Natural killer cell (primary cell): Measurements from ENCODE around the gene KPTN. TPM values are rescaled to one million over a fixed set of nuclear protein-coding genes. Genes with fewer than 3 reads are reported as not detected.

Source experiments
- ATAC-seq, 3 donors: fragments of 150-1000 bp in 2 of 3; fragments of 200-7000 bp in 1 of 3; cut with Tn5 transposase; 1 replicate in 1 of 3; 2 replicates in 2 of 3; pipeline ENCODE4 v1.10.0; 2021; ENCODE audit warnings: mild to moderate bottlenecking in 2 of 3, moderate library complexity in 2 of 3
- DNase-seq, 2 donors: peaks; one replicate each; pipeline versions ENCODE4 v3.0.0 to v3.0.0-alpha.2; 2013 to 2021; ENCODE audit warnings: mixed read lengths in 1 of 2
- H3K27ac ChIP-seq: one replicate; pipeline ENCODE4 v1.5.1; 2013; ENCODE audit warnings: mild to moderate bottlenecking, low read length
- H3K27me3 ChIP-seq: one replicate; pipeline ENCODE4 v1.6.1; 2013; ENCODE audit warnings: low read length; ENCODE audit not compliant: control insufficient read depth, insufficient read depth
- H3K36me3 ChIP-seq: one replicate; pipeline ENCODE4 v1.6.1; 2013; ENCODE audit warnings: low read length; ENCODE audit not compliant: control insufficient read depth, insufficient read depth
- H3K4me1 ChIP-seq: one replicate; pipeline ENCODE4 v1.6.1; 2013; ENCODE audit warnings: low read length; ENCODE audit not compliant: control insufficient read depth, insufficient read depth
- H3K4me3 ChIP-seq: one replicate; pipeline ENCODE4 v1.5.1; 2013; ENCODE audit warnings: low read length
- H3K9me3 ChIP-seq: one replicate; pipeline ENCODE4 v1.6.1; 2013; ENCODE audit warnings: low read length; ENCODE audit not compliant: control insufficient read depth, insufficient read depth
- H3K27ac Mint-ChIP-seq, 2 donors: one replicate each; pipeline ENCODE4 v1.8.0; 2022; ENCODE audit warnings: mild to moderate bottlenecking in 2 of 2, mixed read lengths in 2 of 2, moderate library complexity in 1 of 2
- H3K27me3 Mint-ChIP-seq, 2 donors: one replicate each; pipeline ENCODE4 v1.8.0; 2022; ENCODE audit warnings: low read depth in 2 of 2, mixed read lengths in 2 of 2
- H3K36me3 Mint-ChIP-seq: one replicate; pipeline ENCODE4 v1.8.0; 2022; ENCODE audit warnings: mixed read lengths
- H3K4me1 Mint-ChIP-seq, 2 donors: one replicate each; pipeline ENCODE4 v1.8.0; 2022; ENCODE audit warnings: mixed read lengths in 2 of 2
- H3K4me3 Mint-ChIP-seq: one replicate; pipeline ENCODE4 v1.8.0; 2022; ENCODE audit warnings: mild to moderate bottlenecking, moderate library complexity, mixed read lengths
- H3K9me3 Mint-ChIP-seq, 2 donors: one replicate each; pipeline ENCODE4 v1.8.0; 2022; ENCODE audit warnings: mixed read lengths in 2 of 2
- CTCF ChIP-seq: fragments of 200-600 bp; IDR thresholded peaks from one replicate; pipeline ENCODE4 v1.8.0; 2022; ENCODE audit warnings: antibody characterized with exemption
- WGBS: methylation state at CpG from one replicate; pipeline ENCODE4 v1.1.7; 2013; ENCODE audit warnings: missing lambda C conversion rate; ENCODE audit not compliant: insufficient coverage; 5-methylcytosine and 5-hydroxymethylcytosine counted together
- intact Hi-C: fragments of 100-400 bp; cut with micrococcal nuclease; formaldehyde crosslinking; loops from one replicate; pipeline ENCODE4 v1.14.2; 2022
- total RNA-seq, 4 donors: library from RNA; stranded (reverse); fragments of 120-200 nt in 1 of 4; gene quantifications; one replicate each; pipeline versions ENCODE4 v1.2.3 to v1.2.4, GENCODE V29; 2013 to 2022

Gene KPTN
- total RNA-seq, 3 donors from 2014 or later (not counting 1 experiment from before 2014, with no cell fraction given), result 3.0 to 4.2 (median 3.6) TPM

DNA sequence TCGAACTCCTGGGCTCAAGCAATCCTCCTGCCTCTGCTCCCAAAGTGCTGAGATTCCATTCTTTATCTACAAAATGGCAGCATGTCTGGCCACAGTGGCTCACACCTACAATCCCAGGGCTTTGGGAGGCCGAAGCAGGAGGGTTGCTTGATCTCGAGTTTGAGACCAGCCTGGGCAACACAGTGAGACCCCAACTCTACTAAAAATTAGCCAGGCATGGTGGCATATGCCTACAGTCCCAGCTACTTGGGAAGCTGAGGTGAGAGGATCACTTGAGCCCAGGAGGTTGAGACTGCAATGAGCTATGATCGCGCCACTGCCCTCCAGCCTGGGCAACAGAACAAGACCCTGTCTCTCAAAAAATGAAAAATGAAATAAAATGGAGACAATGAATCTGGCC, 24.7 kb upstream of the KPTN start:
- Histone ChIP-seq H3K27ac (no peak overlapping the region), H3K4me3 (no peak overlapping the region), H3K36me3 (peaks cover 11% of the 10 kb centered on the region), H3K4me1 (peaks cover 27% of the 10 kb centered on the region), H3K27me3 (no peaks in the 10 kb centered on the region), H3K9me3 (no peaks in the 10 kb centered on the region)
- H3K36me3 Mint-ChIP-seq, result no peaks in the 10 kb centered on the region
- no peaks in the 10 kb centered on the region for H3K27me3 Mint-ChIP-seq
- 92% methylated on average over 5 of the region's 5 CpGs for WGBS
- H3K4me3 Mint-ChIP-seq, result no peak overlapping the region
- peaks cover 37 to 59% of the 10 kb centered on the region in 2 donors for H3K4me1 Mint-ChIP-seq
- no peaks in the 10 kb centered on the region for H3K9me3 Mint-ChIP-seq
- ATAC-seq (no peak), DNase-seq (no peak)
- H3K27ac Mint-ChIP-seq, result no peak overlapping the region
- intact Hi-C loops, result no loop called here
- TF ChIP-seq CTCF, result no peak

DNA sequence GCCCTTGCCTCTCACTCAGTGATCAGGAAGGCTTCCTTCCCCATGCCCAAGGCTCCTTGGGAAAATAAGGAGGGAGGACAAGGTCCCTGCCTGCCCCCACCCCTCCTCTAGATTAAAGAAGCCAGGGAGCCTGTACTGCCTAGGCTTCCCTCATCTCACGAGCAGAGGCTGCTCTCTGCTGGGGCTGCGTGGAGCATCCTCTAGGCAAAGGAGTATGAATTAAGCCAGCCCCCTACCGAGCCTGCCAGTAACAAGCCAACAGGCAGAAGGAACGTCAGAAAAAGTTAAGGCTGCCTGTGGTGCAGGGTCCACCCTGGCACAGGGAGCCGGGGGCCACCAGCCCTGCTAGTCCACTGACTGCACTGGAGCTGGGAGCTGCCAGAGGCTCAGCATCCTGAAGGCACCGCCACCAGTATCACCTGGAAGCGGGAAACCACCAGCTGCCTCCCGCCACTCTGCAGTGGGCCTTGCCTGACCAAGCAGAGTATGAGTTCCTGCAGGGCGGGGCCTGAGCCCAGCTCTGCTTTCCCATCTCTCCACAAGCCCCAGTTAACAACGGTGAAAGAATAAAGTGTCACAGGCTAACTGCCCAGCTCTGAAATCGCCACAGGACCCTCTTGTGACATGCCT, 24.0 kb upstream of the KPTN start:
- Mint-ChIP-seq H3K4me3 (no peak overlapping the region), H3K27me3 (no peaks in the 10 kb centered on the region), H3K9me3 (no peaks in the 10 kb centered on the region), H3K36me3 (peaks cover 3% of the 10 kb centered on the region), H3K4me1 (peaks cover 34 to 59% of the 10 kb centered on the region in 2 donors), H3K27ac (no peak overlapping the region)
- ATAC-seq (no peak), DNase-seq (no peak)
- Histone ChIP-seq H3K36me3 (peaks cover 18% of the 10 kb centered on the region), H3K27me3 (no peaks in the 10 kb centered on the region), H3K4me3 (no peak overlapping the region), H3K27ac (no peak overlapping the region), H3K4me1 (peaks cover 21% of the 10 kb centered on the region), H3K9me3 (no peaks in the 10 kb centered on the region)
- 78% methylated on average over 11 of the region's 11 CpGs for WGBS
- intact Hi-C loops, result no loop called here
- no peak for TF ChIP-seq CTCF

- Histone ChIP-seq H3K27me3 (no peaks in the 10 kb centered on the region), H3K36me3 (peaks cover 22% of the 10 kb centered on the region), H3K4me3 (no peak overlapping the region), H3K27ac (no peak overlapping the region), H3K9me3 (no peaks in the 10 kb centered on the region), H3K4me1 (peaks cover 10% of the 10 kb centered on the region)
- H3K36me3 Mint-ChIP-seq, result peaks cover 7% of the 10 kb centered on the region
- WGBS, result 81% methylated on average over 6 of the region's 6 CpGs
- H3K4me1 Mint-ChIP-seq, result peaks cover 29 to 50% of the 10 kb centered on the region in 2 donors
- H3K9me3 Mint-ChIP-seq, result no peaks in the 10 kb centered on the region
- H3K27ac Mint-ChIP-seq, result no peak overlapping the region
- intact Hi-C loops, result no loop called here
- TF ChIP-seq CTCF, result no peak
- H3K27me3 Mint-ChIP-seq, result no peaks in the 10 kb centered on the region
- H3K4me3 Mint-ChIP-seq, result no peak overlapping the region
- no peak for ATAC-seq
- DNase-seq, result no peak
Measured at GRCh38 chr19:47507012-47507411, 23.0 kb upstream of the KPTN start.

DNA sequence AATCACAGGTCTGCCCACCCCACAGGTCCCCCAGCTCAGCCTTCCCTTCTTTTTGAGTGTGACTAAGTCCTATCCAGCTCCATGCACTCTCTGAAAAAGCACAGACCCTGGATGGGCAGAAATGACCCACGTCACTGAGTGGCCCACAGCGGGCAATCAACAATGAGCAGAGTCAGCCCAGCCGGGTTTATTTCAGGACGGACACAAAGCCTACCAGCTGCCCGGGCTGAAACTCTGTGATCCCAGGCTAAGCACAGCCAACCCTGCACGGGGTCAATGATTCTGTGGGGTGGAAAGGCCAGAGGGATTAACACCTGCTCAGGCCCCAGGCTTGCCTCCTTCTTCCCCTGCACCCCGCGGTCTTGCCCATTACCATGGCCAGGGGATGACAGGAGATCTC, 22.4 kb upstream of the KPTN start:
- H3K4me3 ChIP-seq, result no peak overlapping the region
- no peak for TF ChIP-seq CTCF
- Mint-ChIP-seq H3K36me3 (peaks cover 7% of the 10 kb centered on the region), H3K27ac (no peak overlapping the region), H3K27me3 (no peaks in the 10 kb centered on the region), H3K9me3 (no peaks in the 10 kb centered on the region), H3K4me3 (no peak overlapping the region), H3K4me1 (peaks cover 28 to 45% of the 10 kb centered on the region in 2 donors)
- no peaks in the 10 kb centered on the region for H3K27me3 ChIP-seq
- peaks cover 26% of the 10 kb centered on the region for H3K36me3 ChIP-seq
- H3K9me3 ChIP-seq, result no peaks in the 10 kb centered on the region
- H3K4me1 ChIP-seq, result peaks cover 5% of the 10 kb centered on the region
- 93% methylated on average over 8 of the region's 8 CpGs for WGBS
- intact Hi-C loops, result no loop called here
- no peak for ATAC-seq
- no peak overlapping the region for H3K27ac ChIP-seq
- DNase-seq, result no peak
